HepG2 (cell line): ENCODE measurements around the gene KRT40. TPM values are rescaled to one million over a fixed set of nuclear protein-coding genes. Genes with fewer than 3 reads are reported as not detected.

Experiments used
- ARID3A ChIP-seq: IDR thresholded peaks from 2 replicates; pipeline ENCODE4 v1.6.1; 2012; ENCODE audit warnings: low read depth, low read length, improper control_type of control experiment
- ASH2L ChIP-seq: fragments of 300-600, 200-600 bp; sonication (generic); IDR thresholded peaks from 2 replicates; pipeline ENCODE4 v1.7.0; 2017; ENCODE audit warnings: low read depth, mild to moderate bottlenecking, moderate library complexity, mixed read lengths, low read length; ENCODE audit not compliant: insufficient read length
- ATF7 ChIP-seq, 2 experiments: fragments of 450-650 bp in 1 of 2; sonication (generic) in 1 of 2; formaldehyde crosslinking in 1 of 2; IDR thresholded peaks; 2 replicates each; pipeline versions ENCODE4 v1.4.0 to v1.6.1; 2016 to 2020; ENCODE audit warnings: antibody characterized with exemption in 1 of 2, mild to moderate bottlenecking in 1 of 2, missing genetic modification reagents in 1 of 2
- GATAD1 ChIP-seq: IDR thresholded peaks from 2 replicates; pipeline ENCODE4 v1.6.1; 2016; ENCODE audit warnings: missing genetic modification reagents, missing compliant biosample characterization
- MAFF ChIP-seq: IDR thresholded peaks from 2 replicates; pipeline ENCODE4 v1.6.1; 2011; ENCODE audit warnings: low read depth, low read length, improper control_type of control experiment
- NR2F1 ChIP-seq, 2 experiments: fragments of 450-650 bp in 1 of 2; formaldehyde crosslinking in 1 of 2; IDR thresholded peaks; 2 replicates each; pipeline versions ENCODE4 v1.5.0 to v1.6.1; 2016 to 2020; ENCODE audit warnings: mild to moderate bottlenecking in 1 of 2, missing compliant biosample characterization in 1 of 2, missing genetic modification reagents in 1 of 2, moderate library complexity in 1 of 2
- RFXAP ChIP-seq: sonication (generic); formaldehyde crosslinking; IDR thresholded peaks from 2 replicates; pipeline ENCODE4 v1.4.0; 2020; ENCODE audit warnings: missing genetic modification reagents, borderline replicate concordance
- SMARCC2 ChIP-seq: fragments of 450-650 bp; IDR thresholded peaks from 2 replicates; pipeline ENCODE4 v1.6.1; 2017; ENCODE audit warnings: antibody characterized with exemption, mild to moderate bottlenecking
- SMC3 ChIP-seq: IDR thresholded peaks from 2 replicates; pipeline ENCODE4 v1.6.1; 2011; ENCODE audit warnings: low read length, improper control_type of control experiment
- U2AF2 ChIP-seq: fragments of 200-400 bp; formaldehyde crosslinking; IDR thresholded peaks from 2 replicates; pipeline ENCODE4 v1.6.1; 2017; ENCODE audit warnings: low read depth, mild to moderate bottlenecking, low read length
- ZFP91 ChIP-seq: sonication (generic); formaldehyde crosslinking; IDR thresholded peaks from 2 replicates; pipeline ENCODE4 v1.9.0; 2022; ENCODE audit warnings: missing genetic modification reagents, mild to moderate bottlenecking, borderline replicate concordance
- polyA plus RNA-seq, 8 experiments: library from polyadenylated mRNA; depleted of rRNA in 3 of 8; stranded (reverse) in 7 of 8; unstranded in 1 of 8; fragments of >200 nt; fragmentation: Illumina TruSeq in 4 of 8; extraction: Trizol in 4 of 8; gene quantifications; 2 replicates each; pipeline versions ENCODE4 v1.2.1 to v1.2.3, GENCODE V29; 2011 to 2016; ENCODE audit warnings: low read depth in 4 of 8, missing spikeins in 1 of 8, mixed read lengths in 1 of 8; ENCODE audit not compliant: insufficient read depth in 1 of 8
- total RNA-seq, 5 experiments: library from RNA; depleted of rRNA; stranded (reverse); fragments of >200 nt; fragmentation: Illumina TruSeq; extraction: Trizol; gene quantifications; 2 replicates each; pipeline ENCODE4 v1.2.3, GENCODE V29; 2016; ENCODE audit warnings: low read depth in 1 of 5

Gene KRT40
- total and polyA plus RNA-seq, 2 of the 13 experiments (the other 11 are each of a cell fraction or from before 2014, with no cell fraction given): not detected

- no peak for TF ChIP-seq RFXAP (CRISPR knock-in tag)
- TF ChIP-seq SMC3: no peak
- peak in 1 of 2 experiments; percentile 60; a peak in 2 of 4 replicates for TF ChIP-seq NR2F1 (CRISPR knock-in tag; IDR thresholded peaks at IDR 0.05)
- TF ChIP-seq SMARCC2: no peak
- TF ChIP-seq GATAD1 (CRISPR knock-in tag): no peak
- peak; percentile 22; the same call in 1 of the 2 replicates for TF ChIP-seq MAFF
- TF ChIP-seq ASH2L: peak; percentile 35
- TF ChIP-seq ZFP91 (CRISPR knock-in tag): no peak; the same call in 1 of the 2 replicates
- peak; percentile 47; the same call in 1 of the 2 replicates for TF ChIP-seq ARID3A
- no peak for TF ChIP-seq U2AF2
- no peak for TF ChIP-seq ATF7 (IDR thresholded peaks at IDR 0.05)
- no peak for TF ChIP-seq ATF7 (CRISPR knock-in tag; IDR thresholded peaks at IDR 0.05)
These were observed 18.7 kb upstream of the KRT40 start (continued) for GRCh38 chr17:41002814-41003213.
